GM13976 (cell line): Measurements from ENCODE around the gene ELK4.

ENCODE experiments used
- DNase-seq: peaks from one replicate; pipeline ENCODE4 v3.0.0; 2012; ENCODE audit warnings: low spot score
- CTCF ChIP-seq: IDR thresholded peaks from 2 replicates; pipeline ENCODE4 v1.5.1; 2012; ENCODE audit warnings: borderline replicate concordance, mild to moderate bottlenecking; ENCODE audit not compliant: insufficient read depth; ENCODE audit errors: extremely low read depth, missing control alignments, control extremely low read depth
- in situ Hi-C: fragments of 300-500 bp; cut with MboI; formaldehyde crosslinking; loops from one replicate; pipeline ENCODE4 v1.12.0; 2022; ENCODE audit warnings: low sequenced_read_pairs, mixed read lengths, inconsistent platforms; ENCODE audit not compliant: unreplicated experiment

The ELK4 gene

GRCh38 chr1:205676002-205676401, 44.2 kb upstream of the ELK4 start:
- DNase-seq, result no peak
- no peak for TF ChIP-seq CTCF
- in situ Hi-C loops, result no loop called here

- DNase-seq, result no peak
- in situ Hi-C loops, result no loop called here
- no peak for TF ChIP-seq CTCF
Observed at GRCh38 chr1:205675247-205675646, 43.4 kb upstream of the ELK4 start.

- TF ChIP-seq CTCF, result no peak
- in situ Hi-C loops, result no loop called here
- no peak for DNase-seq
Observed at GRCh38 chr1:205672970-205673369, 41.2 kb upstream of the ELK4 start.

GRCh38 chr1:205672395-205672889, 40.6 kb upstream of the ELK4 start:
- no peak for DNase-seq
- TF ChIP-seq CTCF, result no peak
- in situ Hi-C loops, result no loop called here

- TF ChIP-seq CTCF, result no peak
- no peak for DNase-seq
- in situ Hi-C loops, result no loop called here
Observed at GRCh38 chr1:205670611-205671430, 39.0 kb upstream of the ELK4 start.

GRCh38 chr1:205670150-205670446, 38.3 kb upstream of the ELK4 start:
- in situ Hi-C loops, result no loop called here
- no peak for DNase-seq
- TF ChIP-seq CTCF, result no peak
